Mesenchymal stem cell (in vitro differentiated cells and primary cell): ENCODE measurements around the gene TENM3.
A peak's percentile ranks its signal among the peaks of the same experiment; 100 is the strongest.

Experiments used
- DNase-seq: peaks from one replicate; pipeline ENCODE4 v3.0.0-alpha.2; 2013
- H2AFZ ChIP-seq: one replicate; pipeline ENCODE4 v1.6.1; 2013; ENCODE audit warnings: low read depth, mild to moderate bottlenecking, control low read depth, inconsistent platforms, low read length, moderate library complexity
- H2AK5ac ChIP-seq: 2 replicates; pipeline ENCODE4 v1.6.1; 2013; ENCODE audit warnings: low read length, moderate library complexity, mild to moderate bottlenecking, inconsistent platforms; ENCODE audit not compliant: severe bottlenecking
- H2BK120ac ChIP-seq: one replicate; pipeline ENCODE4 v1.6.1; 2013; ENCODE audit warnings: low read depth, mild to moderate bottlenecking, inconsistent platforms, low read length, moderate library complexity
- H2BK12ac ChIP-seq, 2 experiments: one replicate each; pipeline ENCODE4 v1.6.1; 2013; ENCODE audit warnings: inconsistent platforms in 2 of 2, low read length in 2 of 2, mild to moderate bottlenecking in 2 of 2, moderate library complexity in 2 of 2, control low read depth in 1 of 2
- H2BK15ac ChIP-seq: one replicate; pipeline ENCODE4 v1.6.1; 2013; ENCODE audit warnings: mild to moderate bottlenecking, low read depth, inconsistent platforms; ENCODE audit not compliant: poor library complexity, severe bottlenecking
- H2BK5ac ChIP-seq: 2 replicates; pipeline ENCODE4 v1.6.1; 2013; ENCODE audit warnings: low read depth, mild to moderate bottlenecking, low read length, control low read depth, inconsistent platforms; ENCODE audit not compliant: poor library complexity, severe bottlenecking
- H3K14ac ChIP-seq, 2 experiments: one replicate each; pipeline ENCODE4 v1.6.1; 2013; ENCODE audit warnings: inconsistent platforms in 2 of 2, low read length in 2 of 2, control low read depth in 1 of 2, mild to moderate bottlenecking in 1 of 2, moderate library complexity in 1 of 2
- H3K18ac ChIP-seq, 2 experiments: one replicate each; pipeline ENCODE4 v1.6.1; 2013; ENCODE audit warnings: inconsistent platforms in 2 of 2, low read length in 2 of 2, control low read depth in 1 of 2, low read depth in 1 of 2, mild to moderate bottlenecking in 1 of 2
- H3K23ac ChIP-seq, 2 experiments: one replicate each; pipeline ENCODE4 v1.6.1; 2013; ENCODE audit warnings: inconsistent platforms in 2 of 2, low read length in 2 of 2, mild to moderate bottlenecking in 2 of 2, moderate library complexity in 2 of 2, control low read depth in 1 of 2
- H3K27ac ChIP-seq: 2 replicates; pipeline ENCODE4 v1.5.1; 2013; ENCODE audit warnings: mild to moderate bottlenecking, moderate library complexity, low read length, control low read depth, inconsistent platforms; ENCODE audit not compliant: poor library complexity, severe bottlenecking
- H3K27me3 ChIP-seq, 2 experiments: 2 replicates each; pipeline versions ENCODE4 v1.6.1 to v1.7.0; 2013; ENCODE audit warnings: low read length in 2 of 2, mild to moderate bottlenecking in 2 of 2, moderate library complexity in 2 of 2, control low read depth in 1 of 2, inconsistent platforms in 1 of 2; ENCODE audit not compliant: control insufficient read depth in 1 of 2, insufficient read depth in 1 of 2
- H3K36me3 ChIP-seq, 2 experiments: 2 replicates each; pipeline versions ENCODE4 v1.6.1 to v1.7.0; 2013; ENCODE audit warnings: low read length in 2 of 2, control low read depth in 1 of 2, inconsistent platforms in 1 of 2, low read depth in 1 of 2, mild to moderate bottlenecking in 1 of 2; ENCODE audit not compliant: insufficient read depth in 2 of 2, control insufficient read depth in 1 of 2
- H3K4ac ChIP-seq, 2 experiments: one replicate each; pipeline ENCODE4 v1.6.1; 2013; ENCODE audit warnings: inconsistent platforms in 2 of 2, low read length in 2 of 2, mild to moderate bottlenecking in 2 of 2, moderate library complexity in 2 of 2, control low read depth in 1 of 2, low read depth in 1 of 2
- H3K4me1 ChIP-seq: 2 replicates; pipeline ENCODE4 v1.6.1; 2013; ENCODE audit warnings: low read depth, low read length, control low read depth; ENCODE audit not compliant: control insufficient read depth, insufficient read depth
- H3K4me2 ChIP-seq: 2 replicates; pipeline ENCODE4 v1.6.1; 2013; ENCODE audit warnings: low read length, mild to moderate bottlenecking, inconsistent platforms; ENCODE audit not compliant: poor library complexity, severe bottlenecking
- H3K4me3 ChIP-seq, 2 experiments: 2 replicates each; pipeline versions ENCODE4 v1.5.1 to v1.7.0; 2013; ENCODE audit warnings: low read length in 2 of 2, mild to moderate bottlenecking in 2 of 2, control low read depth in 1 of 2, low read depth in 1 of 2; ENCODE audit not compliant: insufficient read depth in 1 of 2
- H3K79me1 ChIP-seq: replicated peaks from 2 replicates; pipeline ENCODE4 v1.6.1; 2013; ENCODE audit warnings: mild to moderate bottlenecking, control low read depth, low read length, inconsistent platforms; ENCODE audit not compliant: poor library complexity, severe bottlenecking
- H3K9ac ChIP-seq: 2 replicates; pipeline ENCODE4 v1.7.0; 2013; ENCODE audit warnings: mild to moderate bottlenecking, low read length, moderate library complexity
- H3K9me3 ChIP-seq: 2 replicates; pipeline ENCODE4 v1.7.0; 2013; ENCODE audit warnings: mild to moderate bottlenecking, low read length; ENCODE audit not compliant: control insufficient read depth
- H4K8ac ChIP-seq: one replicate; pipeline ENCODE4 v1.6.1; 2013; ENCODE audit warnings: inconsistent platforms, mild to moderate bottlenecking, low read length, moderate library complexity
- H4K91ac ChIP-seq: one replicate; pipeline ENCODE4 v1.6.1; 2013; ENCODE audit warnings: mild to moderate bottlenecking, low read length, inconsistent platforms
- WGBS: methylation state at CpG from one replicate; pipeline ENCODE4 v1.1.7; 2013; ENCODE audit warnings: mixed read lengths; 5-methylcytosine and 5-hydroxymethylcytosine counted together

TENM3 gene

DNA sequence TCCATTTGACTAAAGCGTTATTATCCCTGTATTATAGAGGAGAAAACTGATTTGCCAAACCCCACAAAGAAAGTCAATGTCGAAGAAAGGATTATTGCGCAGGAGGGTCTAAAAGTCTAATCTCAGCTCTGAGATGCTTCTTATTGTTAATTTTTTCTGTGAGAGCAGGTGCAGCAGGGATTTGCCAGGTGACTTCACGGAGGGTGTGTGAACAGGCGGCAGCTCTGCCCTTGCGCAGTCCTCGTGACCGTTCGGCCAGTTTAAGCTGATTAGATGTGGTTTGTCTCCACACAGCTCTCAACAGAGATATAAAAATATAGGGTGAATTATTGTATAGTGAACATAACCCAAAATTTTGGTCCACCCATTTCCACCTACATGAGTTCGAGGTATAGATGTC, 28.5 kb downstream of the TENM3 start:
- Histone ChIP-seq H2BK5ac (no peak overlapping the region), H3K36me3 (no peaks in the 10 kb centered on the region), H3K23ac (no peak overlapping the region), H3K4me1 (peaks cover 3% of the 10 kb centered on the region), H2BK120ac (no peak overlapping the region), H4K91ac (no peak overlapping the region), H2BK12ac (no peak overlapping the region), H2BK15ac (no peak overlapping the region), H3K9ac (no peak overlapping the region), H2AFZ (no peak overlapping the region), H3K27ac (no peak overlapping the region), H3K9me3 (no peaks in the 10 kb centered on the region), H3K27me3 (no peaks in the 10 kb centered on the region), H3K18ac (no peak overlapping the region), H4K8ac (no peak overlapping the region), H3K4me2 (no peak overlapping the region), H3K4ac (no peak overlapping the region), H3K79me1 (peaks cover 21% of the 10 kb centered on the region), H3K4me3 (no peak overlapping the region), H2AK5ac (no peak overlapping the region), H3K14ac (no peak overlapping the region)
- no peak for DNase-seq
- WGBS = 92% methylated on average over 5 of the region's 10 CpGs

DNA sequence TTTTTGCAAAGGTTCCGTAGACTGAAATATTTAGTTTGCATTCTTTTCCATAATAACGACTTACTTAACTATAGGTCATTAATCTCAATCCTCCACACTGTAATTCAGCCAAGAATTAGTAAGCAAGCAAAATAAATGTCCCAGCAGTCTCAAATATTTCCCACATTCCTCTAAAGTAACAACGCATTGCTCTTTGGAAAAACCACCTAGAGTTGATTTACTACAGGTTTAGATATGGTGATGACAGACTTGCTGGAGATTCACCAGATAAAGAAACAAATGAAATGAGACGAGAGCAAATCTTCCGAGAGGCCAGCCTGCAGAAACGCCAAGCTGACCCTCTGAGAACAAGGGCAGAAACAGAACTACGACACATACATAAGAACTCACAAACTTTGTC, 28.9 kb downstream of the TENM3 start:
- Histone ChIP-seq H3K36me3 (no peaks in the 10 kb centered on the region), H3K9ac (no peak overlapping the region), H3K23ac (no peak overlapping the region), H3K4me1 (peaks cover 3% of the 10 kb centered on the region), H3K4ac (no peak overlapping the region), H2BK5ac (no peak overlapping the region), H3K4me2 (no peak overlapping the region), H3K27ac (peak overlapping the region; percentile 15), H3K79me1 (peaks cover 21% of the 10 kb centered on the region), H4K91ac (no peak overlapping the region), H3K18ac (no peak overlapping the region), H2AK5ac (no peak overlapping the region), H4K8ac (no peak overlapping the region), H3K4me3 (no peak overlapping the region), H2AFZ (no peak overlapping the region), H3K27me3 (no peaks in the 10 kb centered on the region), H2BK15ac (no peak overlapping the region), H2BK120ac (no peak overlapping the region), H3K14ac (no peak overlapping the region), H3K9me3 (no peaks in the 10 kb centered on the region), H2BK12ac (no peak overlapping the region)
- DNase-seq = no peak
- 93% methylated on average over 6 of the region's 7 CpGs for WGBS

DNA sequence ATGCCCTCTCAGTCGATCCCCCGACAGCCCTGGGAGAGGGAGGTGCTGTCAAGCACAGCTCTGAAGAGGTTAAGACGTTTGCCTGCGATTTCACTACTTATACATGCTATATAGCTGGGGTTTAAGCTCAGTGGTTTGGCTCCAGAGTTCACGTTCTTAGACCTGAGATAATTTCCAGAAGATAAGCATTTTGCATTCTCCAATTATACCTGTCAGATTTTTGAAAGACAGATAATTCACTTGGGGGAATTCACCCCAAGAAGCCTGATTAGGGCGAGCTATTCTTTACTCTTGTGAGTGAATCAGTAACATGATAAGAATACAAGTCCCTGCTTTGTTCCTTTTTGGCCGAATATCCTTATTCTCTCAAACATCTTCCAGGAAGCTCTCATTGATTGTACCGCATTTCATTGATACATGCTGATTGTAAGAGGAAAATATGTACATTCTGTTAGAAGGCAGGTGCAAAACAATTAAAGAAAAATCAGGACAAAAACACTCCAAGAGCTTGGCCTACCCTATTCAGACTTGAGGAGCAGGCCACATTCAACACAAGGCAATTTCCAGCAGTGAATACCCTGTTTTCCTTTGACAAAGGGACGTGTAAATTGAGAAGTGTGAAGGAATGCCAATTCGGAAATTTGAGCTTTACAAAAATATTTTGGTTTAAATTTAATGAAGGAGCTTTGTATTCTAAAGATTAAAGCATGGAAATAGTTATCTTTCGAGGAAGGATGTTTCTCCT, 30.2 kb downstream of the TENM3 start:
- DNase-seq = no peak
- Histone ChIP-seq H3K23ac (no peak overlapping the region), H3K79me1 (peaks cover 24% of the 10 kb centered on the region), H2BK5ac (no peak overlapping the region), H3K4ac (no peak overlapping the region), H3K36me3 (no peaks in the 10 kb centered on the region), H4K91ac (no peak overlapping the region), H3K4me2 (no peak overlapping the region), H2BK12ac (no peak overlapping the region), H2AK5ac (no peak overlapping the region), H3K4me3 (no peak overlapping the region), H3K14ac (no peak overlapping the region), H4K8ac (no peak overlapping the region), H3K27me3 (no peaks in the 10 kb centered on the region), H3K27ac (no peak overlapping the region), H3K9me3 (no peaks in the 10 kb centered on the region), H3K9ac (no peak overlapping the region), H2AFZ (no peak overlapping the region), H3K18ac (no peak overlapping the region), H3K4me1 (peaks cover 3% of the 10 kb centered on the region), H2BK120ac (no peak overlapping the region), H2BK15ac (no peak overlapping the region)
- WGBS = 72% methylated on average over 6 of the region's 11 CpGs

DNA sequence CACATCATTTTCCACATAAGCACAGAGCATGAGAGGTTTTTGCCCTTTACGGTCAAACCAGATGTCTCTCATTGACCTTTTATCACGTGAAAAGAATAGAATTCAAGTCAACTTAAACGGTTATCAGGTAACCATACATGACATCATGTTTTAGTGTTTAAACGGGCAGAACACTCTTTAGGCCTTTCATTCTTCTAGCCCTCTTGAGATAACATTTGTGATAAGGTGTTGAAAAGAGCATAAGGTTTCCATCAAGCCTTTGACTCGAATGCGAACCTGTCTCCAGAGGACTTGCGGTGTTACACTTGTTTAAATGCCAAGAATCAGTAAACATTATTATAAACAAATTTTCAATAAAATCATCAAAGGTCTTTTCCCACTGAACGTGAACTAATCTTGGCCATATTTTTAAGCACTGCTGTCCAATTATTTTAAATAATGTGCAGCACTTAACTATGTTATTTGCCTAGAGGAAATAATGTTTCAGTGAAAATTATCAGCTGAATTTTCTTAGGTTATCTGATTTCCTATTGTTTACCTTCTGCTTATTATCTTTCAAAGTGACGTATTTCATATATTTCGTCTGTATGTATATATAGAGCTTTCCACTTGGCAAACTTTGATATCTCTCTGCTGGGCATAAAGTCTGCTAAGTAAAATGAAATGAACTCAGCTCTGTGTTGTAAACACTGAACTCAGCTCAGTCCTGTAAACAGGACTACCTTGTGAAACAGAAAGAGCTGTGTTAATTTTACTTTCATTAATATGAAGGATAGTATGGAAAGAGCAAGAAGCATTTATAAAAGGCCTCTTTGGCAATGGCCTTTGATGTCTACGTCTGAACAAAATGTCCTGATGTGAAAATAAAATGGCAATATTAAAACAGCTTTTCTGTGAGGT, 33.3 kb downstream of the TENM3 start:
- DNase-seq = no peak
- Histone ChIP-seq H3K14ac (no peak overlapping the region), H3K36me3 (no peaks in the 10 kb centered on the region), H3K18ac (no peak overlapping the region), H3K79me1 (peaks cover 35% of the 10 kb centered on the region), H2BK120ac (no peak overlapping the region), H3K27me3 (no peaks in the 10 kb centered on the region), H2BK15ac (no peak overlapping the region), H2BK12ac (no peak overlapping the region), H2AFZ (no peak overlapping the region), H2BK5ac (no peak overlapping the region), H3K4me1 (peaks cover 3% of the 10 kb centered on the region), H3K27ac (no peak overlapping the region), H3K9ac (no peak overlapping the region), H4K8ac (no peak overlapping the region), H3K4me3 (no peak overlapping the region), H3K4me2 (no peak overlapping the region), H4K91ac (no peak overlapping the region), H2AK5ac (no peak overlapping the region), H3K9me3 (no peaks in the 10 kb centered on the region), H3K4ac (no peak overlapping the region), H3K23ac (no peak overlapping the region)
- WGBS = 76% methylated on average over 8 of the region's 11 CpGs
